SU-DHL-6 (cell line): ENCODE results near the gene TMEM247.

Source experiments
- EZH2phosphoT487 ChIP-seq: fragments of 200-600 bp; sonication (generic), shearing (Covaris generic); conservative IDR thresholded peaks from 2 replicates; pipeline ENCODE4 v1.6.1; 2018; ENCODE audit warnings: mild to moderate bottlenecking, antibody characterized with exemption, low read length, moderate library complexity, mixed read lengths
- TF ChIP-seq, protein P1 (sequence below): fragments of 200-600 bp; sonication (generic); IDR thresholded peaks from one replicate; pipeline ENCODE4 v1.5.1; 2017; ENCODE audit warnings: antibody characterized with exemption, mild to moderate bottlenecking, low read length, moderate library complexity; ENCODE audit not compliant: insufficient read depth, poor library complexity, severe bottlenecking

- TF ChIP-seq, protein P1, sequence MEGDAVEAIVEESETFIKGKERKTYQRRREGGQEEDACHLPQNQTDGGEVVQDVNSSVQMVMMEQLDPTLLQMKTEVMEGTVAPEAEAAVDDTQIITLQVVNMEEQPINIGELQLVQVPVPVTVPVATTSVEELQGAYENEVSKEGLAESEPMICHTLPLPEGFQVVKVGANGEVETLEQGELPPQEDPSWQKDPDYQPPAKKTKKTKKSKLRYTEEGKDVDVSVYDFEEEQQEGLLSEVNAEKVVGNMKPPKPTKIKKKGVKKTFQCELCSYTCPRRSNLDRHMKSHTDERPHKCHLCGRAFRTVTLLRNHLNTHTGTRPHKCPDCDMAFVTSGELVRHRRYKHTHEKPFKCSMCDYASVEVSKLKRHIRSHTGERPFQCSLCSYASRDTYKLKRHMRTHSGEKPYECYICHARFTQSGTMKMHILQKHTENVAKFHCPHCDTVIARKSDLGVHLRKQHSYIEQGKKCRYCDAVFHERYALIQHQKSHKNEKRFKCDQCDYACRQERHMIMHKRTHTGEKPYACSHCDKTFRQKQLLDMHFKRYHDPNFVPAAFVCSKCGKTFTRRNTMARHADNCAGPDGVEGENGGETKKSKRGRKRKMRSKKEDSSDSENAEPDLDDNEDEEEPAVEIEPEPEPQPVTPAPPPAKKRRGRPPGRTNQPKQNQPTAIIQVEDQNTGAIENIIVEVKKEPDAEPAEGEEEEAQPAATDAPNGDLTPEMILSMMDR = no peak
- TF ChIP-seq EZH2phosphoT487 = no peak
Measured at GRCh38 chr2:46469700-46470099, 9.7 kb upstream of the TMEM247 start.
